ENCODE measurements around the gene DSTYK. TPM values are rescaled to one million over a fixed set of nuclear protein-coding genes. Genes with fewer than 3 reads are reported as not detected.

The DSTYK gene
- total RNA-seq, 2 experiments from 2014 or later, result 10.0 to 10.7 TPM

DNA sequence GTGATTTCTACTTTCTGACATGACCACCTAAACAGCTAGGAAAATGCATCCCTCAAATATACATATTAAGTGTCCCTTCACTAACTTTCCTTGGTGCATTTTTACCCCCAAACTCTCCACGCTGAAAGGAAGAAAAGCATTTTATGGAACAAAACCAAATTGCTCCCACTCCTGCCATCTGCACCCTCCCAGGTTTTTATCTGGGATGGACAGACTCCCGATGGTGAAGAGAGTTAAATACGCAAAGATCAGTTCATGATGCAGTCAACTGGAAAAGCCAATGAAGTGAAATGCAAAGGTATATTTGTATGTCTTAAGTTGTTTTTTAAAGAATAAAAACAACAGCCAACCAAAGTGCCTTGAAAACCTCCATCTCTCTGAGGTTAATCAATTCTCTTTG, 2.7 kb downstream of the DSTYK start:
- Mint-ChIP-seq H3K27ac (no peak overlapping the region), H3K9me3 (no peaks in the 10 kb centered on the region), H3K36me3 (ENCODE audit: low read depth) (peaks cover 9% of the 10 kb centered on the region), H3K4me1 (ENCODE audit: low read depth) (peaks cover 52% of the 10 kb centered on the region), H3K27me3 (no peaks in the 10 kb centered on the region), H3K4me3 (peak overlapping the region; percentile 29)
- TF ChIP-seq CTCF (IDR thresholded peaks at IDR 0.05), result no peak
- POLR2A ChIA-PET, result interaction anchor here (0.9 to 1.4 kb wide), 3 partner anchors 12 to 21 kb away, joined by 3 to 4 read pairs (median 3); no protein-coding TSS in a partner anchor
- intact Hi-C loops (cut with micrococcal nuclease), result loop anchor here (5.0 kb wide), 1 partner anchor 37 kb away; no protein-coding TSS in a partner anchor
- ATAC-seq (no peak), DNase-seq (no peak)
- CTCF ChIA-PET, result no interaction called here

GRCh38 chr1:205205055-205205454, 6.4 kb downstream of the DSTYK start:
- DNase-seq, result no peak
- intact Hi-C loops (cut with micrococcal nuclease), result loop anchor here (2.0 to 5.0 kb wide), 2 partner anchors 18 to 33 kb away; no protein-coding TSS in a partner anchor

GRCh38 chr1:205204552-205204951, 7.0 kb downstream of the DSTYK start:
- H3K27me3 Mint-ChIP-seq, result no peaks in the 10 kb centered on the region
- ChIA-PET CTCF (interaction anchor here (1.0 to 2.9 kb wide), 4 partner anchors 19 to 63 kb away, joined by 3 to 9 read pairs (median 6); no protein-coding TSS in a partner anchor), POLR2A (interaction anchor here (1.5 to 2.6 kb wide), 3 partner anchors 11 to 20 kb away, joined by 4 to 9 read pairs (median 9); no protein-coding TSS in a partner anchor)
- H3K27ac Mint-ChIP-seq, result peak overlapping the region; percentile 98
- ATAC-seq (no peak), DNase-seq (no peak)
- H3K4me3 Mint-ChIP-seq, result peak overlapping the region; percentile 18
- H3K36me3 Mint-ChIP-seq (ENCODE audit: low read depth), result peaks cover 16% of the 10 kb centered on the region
- H3K9me3 Mint-ChIP-seq, result no peaks in the 10 kb centered on the region
- TF ChIP-seq CTCF (IDR thresholded peaks at IDR 0.05), result no peak
- intact Hi-C loops (cut with micrococcal nuclease), result loop anchor here (2.0 kb wide), 1 partner anchor 18 kb away; no protein-coding TSS in a partner anchor
- peaks cover 73% of the 10 kb centered on the region for H3K4me1 Mint-ChIP-seq (ENCODE audit: low read depth)

More at GRCh38 chr1:205205055-205205454, 6.4 kb downstream of the DSTYK start:
- Mint-ChIP-seq H3K9me3 (no peaks in the 10 kb centered on the region), H3K4me1 (ENCODE audit: low read depth) (peaks cover 71% of the 10 kb centered on the region), H3K27me3 (no peaks in the 10 kb centered on the region), H3K4me3 (no peak overlapping the region), H3K36me3 (ENCODE audit: low read depth) (peaks cover 14% of the 10 kb centered on the region), H3K27ac (peak overlapping the region; percentile 98)
- POLR2A ChIA-PET, result interaction anchor here (0.6 to 2.6 kb wide), 3 partner anchors 11 to 1704 kb away, joined by 4 to 9 read pairs (median 5); no protein-coding TSS in a partner anchor
- ATAC-seq, result no peak
- CTCF ChIA-PET, result interaction anchor here (1.3 to 2.9 kb wide), 4 partner anchors 19 to 51 kb away, joined by 4 to 9 read pairs (median 6); no protein-coding TSS in a partner anchor
- TF ChIP-seq CTCF (IDR thresholded peaks at IDR 0.05), result no peak

DNA sequence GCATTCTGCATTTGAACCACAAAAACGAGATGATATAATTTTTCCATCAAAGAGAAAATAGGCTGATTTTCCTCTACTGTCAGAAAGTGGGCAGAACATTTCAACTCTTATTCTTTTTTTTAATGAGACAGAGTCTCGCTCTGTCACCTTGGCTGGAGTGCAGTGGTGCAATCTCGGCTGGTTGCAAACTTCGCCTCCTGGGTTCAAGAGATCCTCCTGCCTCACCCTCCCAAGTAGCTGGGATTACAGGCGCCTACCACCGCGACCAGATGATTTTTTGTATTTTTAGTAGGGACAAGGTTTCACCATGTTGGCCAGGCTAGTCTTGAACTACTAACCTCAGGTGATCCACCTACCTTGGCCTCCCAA, 11.6 kb downstream of the DSTYK start:
- DNase-seq (peak; percentile 48), ATAC-seq (peak; percentile 63)
- H3K9me3 Mint-ChIP-seq, result no peaks in the 10 kb centered on the region
- H3K27me3 Mint-ChIP-seq, result no peaks in the 10 kb centered on the region
- ChIA-PET CTCF (interaction anchor here (0.8 to 2.4 kb wide), 11 partner anchors 11 to 138 kb away, joined by 3 to 20 read pairs (median 5); partner anchors contain the start of genes DSTYK, RBBP5 and TMCC2), POLR2A (interaction anchor here (0.6 to 3.3 kb wide), 13 partner anchors 11 to 125 kb away, joined by 3 to 36 read pairs (median 5); partner anchors contain the start of genes DSTYK, RBBP5 and TMCC2)
- H3K4me3 Mint-ChIP-seq, result peak overlapping the region; percentile 53
- H3K36me3 Mint-ChIP-seq (ENCODE audit: low read depth), result peaks cover 29% of the 10 kb centered on the region
- H3K4me1 Mint-ChIP-seq (ENCODE audit: low read depth), result peaks cover 75% of the 10 kb centered on the region
- peak overlapping the region; percentile 94 for H3K27ac Mint-ChIP-seq
- TF ChIP-seq CTCF (IDR thresholded peaks at IDR 0.05), result no peak
- intact Hi-C loops (cut with micrococcal nuclease), result no loop called here

Data from activated CD8-positive, alpha-beta T cell treated with anti-CD3 and anti-CD28 coated beads for 36 hours (primary cell).